ENCODE results near the gene HLA-DOA.

The HLA-DOA gene

DNA sequence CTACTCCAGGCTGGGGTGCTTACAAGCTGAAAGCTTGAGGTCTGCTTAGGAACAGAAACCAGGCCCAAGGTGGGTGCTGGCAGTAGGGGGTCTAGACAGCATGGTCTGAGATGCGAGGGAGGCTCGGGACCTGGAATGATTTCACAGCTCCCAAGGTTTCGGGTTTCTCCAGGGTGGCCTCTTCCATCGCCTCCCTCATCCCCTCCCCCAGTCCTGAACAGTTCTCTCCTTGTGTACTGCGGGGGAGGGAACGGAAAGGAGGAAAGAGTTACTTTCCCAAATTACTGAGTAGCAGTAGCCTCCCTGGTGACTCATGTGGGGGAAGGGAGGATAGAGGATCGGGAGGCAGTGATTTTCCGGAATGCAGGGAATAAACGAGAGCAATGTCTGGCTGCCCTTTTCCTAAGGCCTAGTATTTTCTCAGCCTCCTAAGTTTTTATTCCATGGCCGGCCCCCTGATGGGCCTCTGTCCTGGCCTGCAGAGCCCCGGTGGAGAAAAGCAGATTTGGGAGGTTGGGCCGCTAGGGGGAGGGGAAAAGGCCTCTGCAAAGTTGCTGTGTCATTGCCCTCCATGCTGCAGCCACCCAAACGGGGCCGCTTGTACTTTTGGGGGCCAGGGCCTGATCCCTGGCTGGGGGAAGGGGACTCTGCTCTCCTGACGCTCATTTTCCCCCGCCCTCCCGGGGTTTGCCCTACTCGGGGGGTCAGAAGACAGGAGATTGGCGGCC, 39.5 kb downstream of the HLA-DOA start:
- peak; percentile 92 for DNase-seq (ENCODE audit: low read depth)
- TF ChIP-seq, protein P1, sequence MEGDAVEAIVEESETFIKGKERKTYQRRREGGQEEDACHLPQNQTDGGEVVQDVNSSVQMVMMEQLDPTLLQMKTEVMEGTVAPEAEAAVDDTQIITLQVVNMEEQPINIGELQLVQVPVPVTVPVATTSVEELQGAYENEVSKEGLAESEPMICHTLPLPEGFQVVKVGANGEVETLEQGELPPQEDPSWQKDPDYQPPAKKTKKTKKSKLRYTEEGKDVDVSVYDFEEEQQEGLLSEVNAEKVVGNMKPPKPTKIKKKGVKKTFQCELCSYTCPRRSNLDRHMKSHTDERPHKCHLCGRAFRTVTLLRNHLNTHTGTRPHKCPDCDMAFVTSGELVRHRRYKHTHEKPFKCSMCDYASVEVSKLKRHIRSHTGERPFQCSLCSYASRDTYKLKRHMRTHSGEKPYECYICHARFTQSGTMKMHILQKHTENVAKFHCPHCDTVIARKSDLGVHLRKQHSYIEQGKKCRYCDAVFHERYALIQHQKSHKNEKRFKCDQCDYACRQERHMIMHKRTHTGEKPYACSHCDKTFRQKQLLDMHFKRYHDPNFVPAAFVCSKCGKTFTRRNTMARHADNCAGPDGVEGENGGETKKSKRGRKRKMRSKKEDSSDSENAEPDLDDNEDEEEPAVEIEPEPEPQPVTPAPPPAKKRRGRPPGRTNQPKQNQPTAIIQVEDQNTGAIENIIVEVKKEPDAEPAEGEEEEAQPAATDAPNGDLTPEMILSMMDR (conservative IDR thresholded peaks at IDR 0.05; ENCODE audit: low read depth, low read length): peak; percentile 37
- peak overlapping the region; percentile 71 for H3K4me3 ChIP-seq (ENCODE audit: low read depth, low read length)

DNA sequence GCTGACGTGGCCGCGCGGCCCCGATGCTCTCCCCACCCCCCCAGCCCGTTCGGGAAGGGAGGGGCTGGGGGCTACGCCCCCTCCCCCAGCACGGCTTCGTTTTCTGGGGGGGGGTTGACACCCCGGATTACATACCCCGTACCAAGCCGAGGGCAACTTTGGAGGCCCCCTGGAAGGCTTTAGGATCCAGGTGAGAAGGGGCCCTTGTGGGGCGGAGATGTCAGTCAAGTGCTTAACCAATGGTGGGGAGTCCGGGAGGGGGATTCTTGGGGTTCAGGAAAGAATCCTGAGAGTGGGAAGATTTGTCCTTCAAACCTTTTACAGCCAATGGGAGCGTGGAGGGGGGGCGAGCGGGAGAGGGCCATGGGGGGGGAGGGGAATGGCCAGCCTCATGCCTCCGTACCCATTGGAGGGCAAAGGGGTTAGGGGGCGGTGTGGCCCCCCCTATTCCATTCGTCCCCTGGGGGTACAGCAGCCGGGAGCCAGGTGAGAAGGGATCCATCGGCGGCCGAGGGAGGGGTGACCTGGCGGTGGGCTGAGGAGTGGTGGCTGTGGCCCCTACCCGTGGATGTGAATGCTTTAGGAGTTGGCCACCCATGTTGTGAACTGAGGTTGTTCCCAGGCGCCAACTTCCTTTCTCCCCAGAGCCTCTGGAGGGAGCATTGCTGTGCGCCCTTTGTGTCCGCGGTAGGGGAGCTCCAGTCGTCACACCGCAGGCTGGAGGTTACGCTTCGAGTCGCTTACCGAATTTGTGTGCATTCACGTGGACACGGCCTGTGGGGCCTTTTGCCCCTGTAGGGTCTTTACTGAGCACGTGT, 40.3 kb downstream of the HLA-DOA start:
- DNase-seq (ENCODE audit: low read depth): peak; percentile 90
- peak overlapping the region; percentile 71 for H3K4me3 ChIP-seq (ENCODE audit: low read depth, low read length)
- TF ChIP-seq, protein P1 (conservative IDR thresholded peaks at IDR 0.05; ENCODE audit: low read depth, low read length): peak; percentile 48

DNA sequence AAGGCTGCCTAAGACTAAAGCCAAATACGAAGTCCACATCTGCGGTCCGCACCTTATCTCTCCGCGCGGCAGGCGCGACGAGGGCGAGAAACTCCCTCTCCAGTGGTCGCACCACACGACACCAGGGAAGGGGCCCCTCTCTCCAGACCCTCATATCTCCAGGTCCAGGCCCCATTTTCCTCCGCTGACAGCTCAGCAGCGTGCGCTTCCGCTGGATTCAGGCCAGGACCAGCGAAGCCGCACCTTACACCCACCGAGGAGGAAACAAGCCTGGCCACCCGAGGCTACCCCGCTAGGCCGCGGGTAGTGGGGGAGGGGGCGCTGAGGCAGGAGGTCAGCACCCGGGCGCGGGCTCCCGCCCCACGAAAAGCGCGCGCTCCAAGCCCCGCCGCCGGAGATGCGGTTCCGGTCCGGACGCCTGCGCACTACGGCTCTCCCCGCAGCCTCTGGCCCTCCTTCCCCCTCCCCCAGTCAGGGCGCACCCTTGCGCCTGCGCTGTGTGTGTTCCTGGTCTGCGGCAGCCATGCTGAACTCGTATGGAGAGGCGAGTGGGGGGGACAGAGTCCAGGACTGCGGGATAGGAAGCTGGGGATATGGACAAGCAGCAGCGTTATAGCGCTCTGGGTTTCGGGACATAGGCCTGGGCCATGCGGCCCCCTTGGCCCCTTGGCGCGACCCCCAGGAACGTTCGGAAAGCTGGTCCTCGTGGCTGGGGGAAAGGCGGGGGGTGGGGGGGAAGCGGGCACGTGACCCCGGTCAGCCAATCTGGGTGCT, 41.1 kb downstream of the HLA-DOA start, which contains the start of gene BRD2:
BRD2 (plus strand) TSS at position 502 of the 774 bp plus-strand sequence. CDS start 4,305 bp downstream, outside the sequence.
- peak within 1 kb of the TSS; percentile 71 for H3K4me3 ChIP-seq (ENCODE audit: low read depth, low read length)
- TF ChIP-seq, protein P1 (conservative IDR thresholded peaks at IDR 0.05; ENCODE audit: low read depth, low read length): no peak
- DNase-seq (ENCODE audit: low read depth): peak; percentile 98

DNA sequence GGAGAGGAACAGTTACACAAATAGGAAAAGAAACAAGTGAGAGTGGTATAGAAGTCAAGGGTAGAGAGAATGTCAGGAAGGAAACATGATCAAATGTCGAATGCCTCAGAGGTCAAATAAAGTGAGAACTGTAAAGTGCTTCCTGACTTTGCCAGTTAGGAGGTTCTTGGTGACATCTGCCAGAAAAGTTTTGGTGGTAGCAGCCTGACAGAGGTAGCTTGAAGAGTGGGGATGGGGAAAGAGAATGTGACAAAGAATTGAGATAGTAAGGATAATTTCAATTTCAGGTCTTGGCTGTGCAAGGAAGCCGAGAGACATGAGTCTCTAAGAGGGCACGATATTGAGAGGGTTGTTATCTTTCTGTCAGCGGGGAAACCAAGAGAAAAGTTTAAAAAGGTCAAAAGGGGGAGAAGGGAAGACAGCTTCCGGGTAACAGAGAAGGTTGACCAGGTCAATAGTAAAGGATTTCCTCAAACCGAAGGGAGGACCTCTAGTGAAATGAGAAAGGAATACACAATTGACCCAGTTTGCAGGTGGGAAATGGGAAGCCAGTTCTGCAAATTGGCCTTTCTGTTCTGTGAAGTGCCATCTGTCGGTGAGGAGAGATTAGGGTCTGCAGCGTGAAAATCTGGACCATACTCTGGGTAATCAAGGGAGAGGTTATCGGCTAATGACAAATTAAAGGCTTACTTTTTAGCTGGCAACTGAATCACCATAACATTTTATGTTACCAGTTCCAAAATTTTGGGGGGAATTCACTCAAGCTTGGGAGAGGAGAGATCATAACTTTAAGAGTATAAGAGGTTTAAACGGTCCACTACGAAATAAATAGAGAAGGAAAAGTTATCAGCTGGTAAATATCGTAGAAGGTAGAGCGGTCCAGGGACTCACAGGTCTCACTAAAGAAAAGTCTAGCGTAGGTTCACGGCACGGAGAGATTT, 42.0 kb downstream of the HLA-DOA start:
- TF ChIP-seq, protein P1 (conservative IDR thresholded peaks at IDR 0.05; ENCODE audit: low read depth, low read length): peak; percentile 70
- H3K4me3 ChIP-seq (ENCODE audit: low read depth, low read length): peak overlapping the region; percentile 71
- peak; percentile 63 for DNase-seq (ENCODE audit: low read depth)

DNA sequence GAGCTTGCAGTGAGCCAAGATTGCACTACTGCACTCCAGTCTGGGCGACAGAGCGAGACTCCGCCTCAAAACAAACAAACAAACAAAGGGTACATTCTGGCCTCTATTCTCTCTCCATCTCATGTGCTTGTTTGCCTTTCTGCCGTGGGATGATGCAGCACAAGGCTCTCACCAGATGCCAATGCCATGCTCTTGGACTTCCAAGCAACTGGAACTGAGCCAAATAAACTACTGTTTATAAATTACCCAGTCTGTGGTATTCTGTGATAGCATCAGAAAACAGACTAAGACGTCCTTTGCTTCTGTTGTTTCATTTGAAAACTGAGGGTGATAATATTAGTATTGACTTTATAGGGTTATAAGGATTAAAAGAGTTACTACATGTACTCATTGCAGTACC, 44.6 kb downstream of the HLA-DOA start:
- TF ChIP-seq, protein P1 (conservative IDR thresholded peaks at IDR 0.05; ENCODE audit: low read depth, low read length): no peak
- DNase-seq (ENCODE audit: low read depth): no peak

DNA sequence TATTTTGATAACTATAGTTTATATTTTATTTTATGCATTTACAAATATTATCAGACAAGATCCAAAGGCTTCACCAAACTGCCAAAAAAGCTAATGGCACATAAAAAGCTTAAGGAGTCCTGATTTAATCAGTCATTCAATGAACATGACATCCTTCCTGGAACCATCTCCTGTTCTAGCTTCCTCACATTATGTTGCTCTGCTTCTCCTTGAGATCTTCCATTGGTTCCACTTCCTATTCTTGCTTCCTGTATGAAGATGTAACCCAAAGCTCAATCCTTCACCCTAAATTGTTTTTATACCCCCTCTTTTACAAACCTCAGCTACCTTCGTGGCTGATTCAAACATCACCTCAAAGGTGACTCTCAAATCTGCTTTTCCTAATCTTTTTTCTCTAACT, 45.5 kb downstream of the HLA-DOA start:
- no peak overlapping the region for H3K4me3 ChIP-seq (ENCODE audit: low read depth, low read length)
- DNase-seq (ENCODE audit: low read depth): no peak
- TF ChIP-seq, protein P1 (conservative IDR thresholded peaks at IDR 0.05; ENCODE audit: low read depth, low read length): no peak

More for the DNA sequence above, 44.6 kb downstream of the HLA-DOA start:
- H3K4me3 ChIP-seq (ENCODE audit: low read depth, low read length): no peak overlapping the region
